HG03159 (cell line): ENCODE measurements around the gene ZWILCH.
"Not testable (repeated sequence)": the region's sequence is repeated elsewhere in the genome, so short reads cannot be mapped to it uniquely, and the experiment has no call there.

Source experiments
- ATAC-seq: cut with Tn5 transposase; IDR thresholded peaks from one replicate; pipeline ENCODE4 v1.9.1; 2021; ENCODE audit warnings: mild to moderate bottlenecking, moderate library complexity; ENCODE audit not compliant: unreplicated experiment

Gene ZWILCH

GRCh38 chr15:66504563-66505429 lies at the start of gene ZWILCH, which contains the start of gene RPL4:
Gene ZWILCH (plus strand): TSS chr15:66505326. CDS start chr15:66505339, 13 bp downstream.
Gene RPL4 (minus strand): TSS chr15:66504855. CDS start chr15:66504790, 65 bp downstream.
- ATAC-seq: peak; percentile 72

GRCh38 chr15:66456211-66456610 lies 48.9 kb upstream of the ZWILCH start:
- no peak for ATAC-seq

- ATAC-seq: no peak
Observed at GRCh38 chr15:66459818-66460615, 45.1 kb upstream of the ZWILCH start.

GRCh38 chr15:66461294-66461693 lies 43.8 kb upstream of the ZWILCH start:
- not testable (repeated sequence) for ATAC-seq

- ATAC-seq: no peak
Observed at GRCh38 chr15:66461917-66462316, 43.2 kb upstream of the ZWILCH start.

GRCh38 chr15:66462627-66463026 lies 42.5 kb upstream of the ZWILCH start:
- no peak for ATAC-seq

GRCh38 chr15:66465294-66465693 lies 39.8 kb upstream of the ZWILCH start:
- ATAC-seq: not testable (repeated sequence)

- ATAC-seq: not testable (repeated sequence)
Observed at GRCh38 chr15:66467162-66468040, 37.7 kb upstream of the ZWILCH start.

GRCh38 chr15:66470825-66471224 lies 34.3 kb upstream of the ZWILCH start:
- ATAC-seq: not testable (repeated sequence)

- ATAC-seq: peak; percentile 93
Observed at GRCh38 chr15:66472176-66472999, 32.7 kb upstream of the ZWILCH start.

- ATAC-seq: no peak
Observed at GRCh38 chr15:66474135-66474534, 31.0 kb upstream of the ZWILCH start.

- no peak for ATAC-seq
Observed at GRCh38 chr15:66474963-66475362, 30.2 kb upstream of the ZWILCH start.

- no peak for ATAC-seq
Observed at GRCh38 chr15:66476535-66476934, 28.6 kb upstream of the ZWILCH start.

GRCh38 chr15:66477011-66477410 lies 28.1 kb upstream of the ZWILCH start:
- ATAC-seq: no peak

- no peak for ATAC-seq
Observed at GRCh38 chr15:66480267-66480666, 24.9 kb upstream of the ZWILCH start.

- ATAC-seq: no peak
Observed at GRCh38 chr15:66481107-66481856, 23.8 kb upstream of the ZWILCH start.

- ATAC-seq: no peak
Observed at GRCh38 chr15:66482539-66482938, 22.6 kb upstream of the ZWILCH start.

- ATAC-seq: no peak
Observed at GRCh38 chr15:66483131-66483566, 22.0 kb upstream of the ZWILCH start.

GRCh38 chr15:66484539-66485112 lies 20.5 kb upstream of the ZWILCH start:
- no peak for ATAC-seq
